Astrocyte of the cerebellum (primary cell): Measurements from ENCODE around the gene AATK.

Experiments
- DNase-seq: peaks from one replicate; pipeline ENCODE4 v3.0.0-alpha.2; 2011; ENCODE audit warnings: low read depth
- H3K4me3 ChIP-seq: 2 replicates; pipeline ENCODE4 v1.5.1; 2011; ENCODE audit warnings: mild to moderate bottlenecking, low read depth, low read length, moderate library complexity
- in situ Hi-C: cut with HindIII; loops from 2 replicates; pipeline ENCODE4 v1.10.0; 2017; ENCODE audit warnings: low sequenced_read_pairs
- TF ChIP-seq, protein P1 (sequence below): IDR thresholded peaks from 2 replicates; pipeline ENCODE4 v1.5.1; 2012; ENCODE audit warnings: low read length, low read depth, moderate library complexity, mild to moderate bottlenecking; ENCODE audit errors: missing control alignments

AATK gene

DNA sequence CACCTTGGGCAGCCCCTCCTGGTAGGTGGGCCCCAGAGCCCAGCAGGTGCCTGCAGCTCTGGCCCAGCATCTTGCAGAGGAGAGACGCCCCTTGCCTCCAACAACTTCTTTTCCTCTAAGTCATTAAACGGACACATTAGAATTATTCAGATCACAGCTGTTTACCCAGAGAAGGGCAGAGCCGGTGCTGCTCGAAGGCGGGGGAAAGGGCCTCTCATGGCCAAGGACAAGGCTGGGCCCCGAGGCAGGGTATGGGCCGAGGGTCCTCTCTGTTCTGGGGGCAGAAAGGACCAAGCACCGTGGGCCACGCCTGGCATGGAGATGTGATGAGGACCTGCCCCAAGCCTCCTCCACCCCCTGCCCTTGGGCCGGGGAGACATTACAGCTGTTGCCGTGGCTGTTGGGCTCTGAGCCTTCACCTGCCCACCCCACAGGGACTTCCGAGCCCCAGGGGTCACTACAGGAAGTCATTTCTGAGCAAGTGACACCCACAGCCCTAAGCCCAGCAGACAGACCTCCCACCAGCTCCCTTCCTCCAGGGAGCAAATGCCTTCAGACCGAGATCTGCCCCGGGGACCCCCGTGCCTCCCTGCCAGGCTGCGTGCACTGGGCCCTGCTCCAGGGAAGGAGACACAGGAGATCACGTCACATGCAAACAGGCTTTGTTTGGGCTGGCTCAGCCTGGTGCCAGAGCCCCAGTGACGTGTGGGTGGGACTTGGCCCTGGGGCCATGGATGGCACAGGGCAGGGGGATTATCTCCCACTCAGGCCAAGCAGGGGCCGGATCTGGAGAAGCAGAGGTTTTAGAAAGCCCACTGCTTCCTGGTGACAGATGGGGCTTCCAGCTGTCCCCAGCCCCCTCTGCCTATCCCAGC lies 1.4 kb downstream of the AATK start:
- DNase-seq, result no peak
- in situ Hi-C loops, result no loop called here
- TF ChIP-seq, protein P1, sequence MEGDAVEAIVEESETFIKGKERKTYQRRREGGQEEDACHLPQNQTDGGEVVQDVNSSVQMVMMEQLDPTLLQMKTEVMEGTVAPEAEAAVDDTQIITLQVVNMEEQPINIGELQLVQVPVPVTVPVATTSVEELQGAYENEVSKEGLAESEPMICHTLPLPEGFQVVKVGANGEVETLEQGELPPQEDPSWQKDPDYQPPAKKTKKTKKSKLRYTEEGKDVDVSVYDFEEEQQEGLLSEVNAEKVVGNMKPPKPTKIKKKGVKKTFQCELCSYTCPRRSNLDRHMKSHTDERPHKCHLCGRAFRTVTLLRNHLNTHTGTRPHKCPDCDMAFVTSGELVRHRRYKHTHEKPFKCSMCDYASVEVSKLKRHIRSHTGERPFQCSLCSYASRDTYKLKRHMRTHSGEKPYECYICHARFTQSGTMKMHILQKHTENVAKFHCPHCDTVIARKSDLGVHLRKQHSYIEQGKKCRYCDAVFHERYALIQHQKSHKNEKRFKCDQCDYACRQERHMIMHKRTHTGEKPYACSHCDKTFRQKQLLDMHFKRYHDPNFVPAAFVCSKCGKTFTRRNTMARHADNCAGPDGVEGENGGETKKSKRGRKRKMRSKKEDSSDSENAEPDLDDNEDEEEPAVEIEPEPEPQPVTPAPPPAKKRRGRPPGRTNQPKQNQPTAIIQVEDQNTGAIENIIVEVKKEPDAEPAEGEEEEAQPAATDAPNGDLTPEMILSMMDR, result no peak
- H3K4me3 ChIP-seq, result no peak overlapping the region

DNA sequence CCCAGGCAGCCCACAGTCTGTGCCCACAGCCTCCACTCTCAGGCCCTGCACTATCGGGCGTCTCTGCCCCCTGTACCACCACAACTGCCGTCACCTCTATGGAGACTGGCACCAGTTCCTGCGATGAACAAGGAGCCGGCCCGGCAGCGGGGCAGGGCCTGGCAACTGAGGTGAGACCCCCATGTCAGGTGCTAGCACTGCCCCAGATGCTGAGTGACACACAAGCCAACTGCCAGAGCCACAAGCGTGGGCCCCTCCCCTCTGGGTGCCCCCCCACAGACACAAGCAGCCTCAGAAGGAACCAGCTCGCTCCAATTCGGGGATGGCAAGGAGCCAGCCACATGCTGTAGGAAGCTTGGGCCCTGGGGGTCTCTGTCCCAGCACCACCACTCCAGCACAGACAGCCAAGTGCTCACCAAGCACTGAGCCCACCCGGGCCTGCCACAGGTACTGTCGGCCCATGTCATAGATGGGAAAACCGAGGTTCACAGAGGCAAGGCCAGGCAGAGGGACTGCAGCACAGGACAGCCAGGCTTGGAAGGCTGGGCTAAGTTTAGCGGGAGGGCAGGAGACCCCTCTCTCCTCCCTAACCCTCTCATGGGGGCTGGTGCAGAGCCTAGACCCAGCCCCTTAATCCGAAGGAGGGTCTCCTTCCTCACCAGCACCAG lies 2.2 kb downstream of the AATK start:
- in situ Hi-C loops, result no loop called here
- TF ChIP-seq, protein P1, result no peak
- no peak overlapping the region for H3K4me3 ChIP-seq
- DNase-seq, result no peak

DNA sequence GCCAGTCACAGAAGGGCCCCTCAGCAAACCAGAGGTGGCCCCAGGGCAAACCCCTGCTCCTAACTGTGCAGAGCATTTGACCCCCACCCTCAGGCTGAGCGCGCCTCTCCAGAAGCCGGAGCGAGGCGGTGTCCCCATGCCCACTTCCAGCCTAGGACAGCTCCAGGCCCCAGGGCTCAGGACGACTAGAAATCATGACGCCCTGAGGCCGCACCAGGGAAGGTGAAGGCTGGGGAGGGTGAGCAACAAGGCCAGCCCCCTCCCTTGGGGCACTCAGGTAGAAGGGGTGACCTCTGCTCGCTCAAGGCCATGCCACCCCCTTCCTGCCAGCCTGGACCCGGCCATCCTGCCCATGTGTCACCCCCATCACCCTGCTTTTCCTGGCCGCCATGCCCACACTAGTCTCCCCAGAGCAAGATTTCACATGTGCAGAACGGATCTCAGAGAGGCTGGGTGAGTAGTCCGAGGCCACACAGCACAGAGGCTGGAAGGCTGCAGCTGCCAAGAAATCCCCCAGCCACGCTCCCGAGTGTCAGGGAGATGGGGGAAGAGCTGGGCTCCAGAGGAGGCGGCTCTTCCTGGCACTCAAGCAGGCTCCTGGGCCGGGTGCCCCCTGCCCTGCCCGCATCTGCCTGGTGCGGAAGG lies 2.8 kb downstream of the AATK start:
- no peak overlapping the region for H3K4me3 ChIP-seq
- in situ Hi-C loops, result no loop called here
- TF ChIP-seq, protein P1, result no peak
- DNase-seq, result no peak

DNA sequence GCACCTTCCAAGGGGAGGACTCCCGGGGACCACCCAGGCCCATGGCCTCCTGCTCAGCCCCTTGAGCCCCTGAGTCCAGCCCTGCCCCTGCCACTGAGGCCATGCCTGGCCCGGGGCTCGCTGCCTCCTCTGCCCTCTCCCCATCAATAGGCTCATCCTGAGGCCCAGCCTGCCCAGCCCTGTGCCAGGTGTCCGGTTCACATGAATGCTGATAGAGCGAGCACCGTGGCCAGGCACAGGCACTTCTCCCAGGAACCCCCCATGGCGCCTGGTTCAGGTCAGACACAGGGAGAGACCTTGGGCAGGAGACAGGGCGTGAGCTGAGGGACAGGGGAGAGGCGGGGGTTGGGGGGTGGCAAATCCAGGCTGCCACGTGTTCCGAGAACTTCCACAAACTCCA lies 3.5 kb downstream of the AATK start:
- no peak overlapping the region for H3K4me3 ChIP-seq
- in situ Hi-C loops, result no loop called here
- DNase-seq, result no peak
- TF ChIP-seq, protein P1, result no peak

DNA sequence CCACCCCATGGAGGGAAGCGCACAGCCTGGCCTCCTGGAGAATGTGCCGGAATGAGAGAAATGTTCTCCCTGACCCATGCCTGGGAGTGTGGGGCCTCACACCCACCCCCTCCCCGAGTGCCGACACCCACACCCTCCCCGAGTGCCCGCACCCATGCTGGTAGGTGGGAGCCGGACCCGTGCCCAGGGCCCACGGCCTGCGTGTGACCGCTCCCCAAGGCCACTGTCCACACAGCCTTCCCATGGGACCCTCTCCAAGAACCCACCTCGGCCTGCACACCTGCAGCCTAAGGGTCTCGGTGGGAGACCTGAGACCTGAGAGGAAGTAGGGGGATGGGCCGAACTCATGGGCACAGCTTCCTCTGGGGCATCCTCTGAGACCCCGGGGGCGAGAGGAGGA lies 4.0 kb downstream of the AATK start:
- TF ChIP-seq, protein P1, result no peak
- in situ Hi-C loops, result no loop called here
- no peak for DNase-seq
- no peak overlapping the region for H3K4me3 ChIP-seq

DNA sequence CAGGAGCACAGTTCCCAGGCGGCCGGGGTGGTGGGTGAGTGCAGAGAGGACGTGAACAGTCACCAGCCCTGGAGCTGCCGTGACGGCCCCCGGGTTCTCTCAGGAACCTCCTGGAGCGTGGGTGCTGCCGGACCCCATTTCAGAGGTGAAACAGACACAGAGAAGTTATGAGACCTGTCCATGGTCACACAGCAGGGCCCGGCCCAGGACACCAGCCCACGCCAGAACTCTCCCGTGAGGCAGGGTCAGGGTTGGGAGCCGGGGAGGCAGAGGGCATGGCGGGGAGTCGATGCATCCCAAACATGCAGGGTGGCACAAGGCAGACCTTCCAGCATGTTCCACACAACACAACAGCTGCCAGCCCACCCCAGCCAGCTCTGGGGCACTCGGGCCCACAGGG lies 4.5 kb downstream of the AATK start:
- no peak for DNase-seq
- TF ChIP-seq, protein P1, result no peak

More for the DNA sequence above, 4.5 kb downstream of the AATK start:
- in situ Hi-C loops, result no loop called here
- no peak overlapping the region for H3K4me3 ChIP-seq
